GM23248 (cell line): ENCODE results near the gene SLF2. TPM values are rescaled to one million over a fixed set of nuclear protein-coding genes. Genes with fewer than 3 reads are reported as not detected.

Experiments used
- DNase-seq: peaks from one replicate; pipeline ENCODE4 v3.0.0-alpha.2; 2015
- H2AFZ ChIP-seq: fragments of 200-600 bp; sonication (generic); 2 replicates; pipeline ENCODE4 v1.6.1; 2016; ENCODE audit warnings: antibody characterized with exemption
- H3F3A ChIP-seq: fragments of 200-600 bp; sonication (generic); 2 replicates; pipeline ENCODE4 v1.6.1; 2016; ENCODE audit warnings: mild to moderate bottlenecking, antibody characterized with exemption, mixed run types; ENCODE audit not compliant: insufficient read depth
- H3K27ac ChIP-seq: fragments of 200-600 bp; sonication (generic); 2 replicates; pipeline ENCODE4 v1.5.1; 2016; ENCODE audit warnings: mild to moderate bottlenecking
- H3K27me3 ChIP-seq: fragments of 200-600 bp; sonication (generic); replicated peaks from 2 replicates; pipeline ENCODE4 v1.6.1; 2016; ENCODE audit warnings: mild to moderate bottlenecking; ENCODE audit not compliant: insufficient read depth
- H3K36me3 ChIP-seq: fragments of 200-600 bp; sonication (generic); 2 replicates; pipeline ENCODE4 v1.6.1; 2016; ENCODE audit warnings: low read depth, mild to moderate bottlenecking
- H3K4me1 ChIP-seq: fragments of 200-600 bp; sonication (generic); 2 replicates; pipeline ENCODE4 v1.6.1; 2016; ENCODE audit warnings: mild to moderate bottlenecking; ENCODE audit not compliant: insufficient read depth
- H3K4me2 ChIP-seq: fragments of 200-600 bp; sonication (generic); one replicate; pipeline ENCODE4 v1.6.1; 2016; ENCODE audit warnings: mild to moderate bottlenecking; ENCODE audit not compliant: unreplicated experiment
- H3K4me3 ChIP-seq: fragments of 200-600 bp; sonication (generic); 2 replicates; pipeline ENCODE4 v1.5.1; 2016; ENCODE audit warnings: mild to moderate bottlenecking
- H3K79me2 ChIP-seq: fragments of 200-600 bp; sonication (generic); 2 replicates; pipeline ENCODE4 v1.6.1; 2016; ENCODE audit warnings: mild to moderate bottlenecking; ENCODE audit not compliant: insufficient read depth
- H3K9ac ChIP-seq: fragments of 200-600 bp; sonication (generic); 2 replicates; pipeline ENCODE4 v1.6.1; 2016; ENCODE audit warnings: mild to moderate bottlenecking
- H3K9me2 ChIP-seq: fragments of 200-600 bp; sonication (generic); 2 replicates; pipeline ENCODE4 v1.6.1; 2016; ENCODE audit warnings: mixed run types, mild to moderate bottlenecking, moderate library complexity; ENCODE audit not compliant: insufficient read depth
- H3K9me3 ChIP-seq: fragments of 200-600 bp; sonication (generic); one replicate; pipeline ENCODE4 v1.6.1; 2017; ENCODE audit warnings: low read depth
- H4K20me1 ChIP-seq: fragments of 200-600 bp; sonication (generic); 2 replicates; pipeline ENCODE4 v1.6.0; 2016; ENCODE audit not compliant: insufficient read depth
- EZH2 ChIP-seq: fragments of 200-600 bp; sonication (generic); IDR thresholded peaks from 2 replicates; pipeline ENCODE4 v1.6.1; 2018; ENCODE audit warnings: antibody characterized with exemption, mild to moderate bottlenecking; ENCODE audit not compliant: insufficient read depth, poor library complexity, severe bottlenecking
- EZH2phosphoT487 ChIP-seq: fragments of 200-600 bp; sonication (generic); IDR thresholded peaks from 2 replicates; pipeline ENCODE4 v1.6.1; 2018; ENCODE audit warnings: antibody characterized with exemption, moderate library complexity, mild to moderate bottlenecking, low read depth; ENCODE audit not compliant: insufficient read depth
- WGBS, 2 experiments: methylation state at CpG; one replicate each; pipeline ENCODE4 v1.1.6; 2015 to 2017; ENCODE audit warnings: low lambda C conversion rate in 2 of 2, low coverage in 1 of 2; ENCODE audit errors: missing lambda C conversion rate in 2 of 2; 5-methylcytosine and 5-hydroxymethylcytosine counted together
- in situ Hi-C: fragments of 300-500 bp; cut with MboI; formaldehyde crosslinking; loops from 2 replicates; pipeline ENCODE4 v1.15.0; 2020
- polyA plus RNA-seq: library from polyadenylated mRNA; unstranded; fragments of >200 nt; fragmentation: Nextera tagmentation; extraction: Ambion mirVana; gene quantifications from 2 replicates; pipeline ENCODE4 v1.2.1, GENCODE V29; 2016
- total RNA-seq: library from RNA; depleted of rRNA; stranded (reverse); fragments of >200 nt; shearing (Covaris generic); gene quantifications from 2 replicates; pipeline ENCODE4 v1.2.3, GENCODE V29; 2014

The SLF2 gene
- total and polyA plus RNA-seq, 2 experiments from 2014 or later, result 12.5 to 15.6 TPM

GRCh38 chr10:100902622-100903021 lies 10.1 kb upstream of the SLF2 start:
- TF ChIP-seq EZH2phosphoT487 (no peak), EZH2 (no peak)
- Histone ChIP-seq H3K4me1 (no peaks in the 10 kb centered on the region), H3K9ac (no peak overlapping the region), H3K27ac (no peak overlapping the region), H3K79me2 (no peaks in the 10 kb centered on the region), H3F3A (no peaks in the 10 kb centered on the region), H3K4me2 (no peak overlapping the region), H3K4me3 (no peak overlapping the region), H4K20me1 (no peaks in the 10 kb centered on the region), H3K9me3 (no peaks in the 10 kb centered on the region), H2AFZ (no peak overlapping the region), H3K27me3 (no peaks in the 10 kb centered on the region), H3K9me2 (no peaks in the 10 kb centered on the region), H3K36me3 (no peaks in the 10 kb centered on the region)
- 90 to 93% methylated on average over 7 of the region's 7 CpGs for WGBS, 2 experiments
- no peak for DNase-seq
- in situ Hi-C loops, result no loop called here

- no peaks in the 10 kb centered on the region for H3K9me2 ChIP-seq
- no peak overlapping the region for H3K4me2 ChIP-seq
- in situ Hi-C loops, result no loop called here
- H3K9me3 ChIP-seq, result no peaks in the 10 kb centered on the region
- H3K9ac ChIP-seq, result no peak overlapping the region
- H3K4me3 ChIP-seq, result no peak overlapping the region
- H3K27ac ChIP-seq, result no peak overlapping the region
- DNase-seq, result no peak
- 61 to 72% methylated on average over 2 of the region's 2 CpGs for WGBS, 2 experiments
- no peak for TF ChIP-seq EZH2phosphoT487
- no peak for TF ChIP-seq EZH2
- no peaks in the 10 kb centered on the region for H3K79me2 ChIP-seq
- H2AFZ ChIP-seq, result no peak overlapping the region
- H3K36me3 ChIP-seq, result no peaks in the 10 kb centered on the region
- H3F3A ChIP-seq, result no peaks in the 10 kb centered on the region
- H4K20me1 ChIP-seq, result no peaks in the 10 kb centered on the region
- H3K27me3 ChIP-seq, result no peaks in the 10 kb centered on the region
- no peaks in the 10 kb centered on the region for H3K4me1 ChIP-seq
These were observed 7.8 kb upstream of the SLF2 start for GRCh38 chr10:100904917-100905316.

GRCh38 chr10:100907175-100907574 lies 5.6 kb upstream of the SLF2 start:
- no peaks in the 10 kb centered on the region for H3F3A ChIP-seq
- DNase-seq, result no peak
- 43 to 65% methylated on average over 1 of the region's 1 CpG for WGBS, 2 experiments
- no peaks in the 10 kb centered on the region for H3K79me2 ChIP-seq
- TF ChIP-seq EZH2phosphoT487 (no peak), EZH2 (no peak)
- no peak overlapping the region for H3K4me2 ChIP-seq
- H3K9me2 ChIP-seq, result no peaks in the 10 kb centered on the region
- no peaks in the 10 kb centered on the region for H3K27me3 ChIP-seq
- no peak overlapping the region for H3K27ac ChIP-seq
- no peaks in the 10 kb centered on the region for H3K36me3 ChIP-seq
- no peak overlapping the region for H3K4me3 ChIP-seq
- H4K20me1 ChIP-seq, result no peaks in the 10 kb centered on the region
- H3K9ac ChIP-seq, result no peak overlapping the region
- in situ Hi-C loops, result no loop called here
- peaks cover 4% of the 10 kb centered on the region; the same call in 1 of the 2 replicates for H3K4me1 ChIP-seq
- no peak overlapping the region for H2AFZ ChIP-seq
- H3K9me3 ChIP-seq, result no peaks in the 10 kb centered on the region

- Histone ChIP-seq H3K9ac (no peak overlapping the region), H3K4me1 (peaks cover 6% of the 10 kb centered on the region; the same call in 1 of the 2 replicates), H3K27me3 (no peaks in the 10 kb centered on the region), H3K79me2 (no peaks in the 10 kb centered on the region), H4K20me1 (no peaks in the 10 kb centered on the region), H3F3A (no peaks in the 10 kb centered on the region), H3K27ac (no peak overlapping the region), H3K4me3 (no peak overlapping the region), H3K9me3 (no peaks in the 10 kb centered on the region), H2AFZ (no peak overlapping the region), H3K4me2 (no peak overlapping the region), H3K36me3 (no peaks in the 10 kb centered on the region), H3K9me2 (no peaks in the 10 kb centered on the region)
- in situ Hi-C loops, result no loop called here
- WGBS, 2 experiments, result 47 to 49% methylated on average over 4 of the region's 4 CpGs
- DNase-seq, result peak; percentile 17
- TF ChIP-seq EZH2phosphoT487 (no peak), EZH2 (no peak)
These were observed 4.9 kb upstream of the SLF2 start for GRCh38 chr10:100907773-100908363.

GRCh38 chr10:100908378-100908777 lies 4.4 kb upstream of the SLF2 start:
- DNase-seq, result no peak
- H3K4me2 ChIP-seq, result no peak overlapping the region
- H3K4me3 ChIP-seq, result no peak overlapping the region
- H4K20me1 ChIP-seq, result no peaks in the 10 kb centered on the region
- H3F3A ChIP-seq, result no peaks in the 10 kb centered on the region
- H3K9ac ChIP-seq, result no peak overlapping the region
- no peaks in the 10 kb centered on the region for H3K9me3 ChIP-seq
- 70 to 71% methylated on average over 8 of the region's 8 CpGs for WGBS, 2 experiments
- no peaks in the 10 kb centered on the region for H3K9me2 ChIP-seq
- in situ Hi-C loops, result no loop called here
- TF ChIP-seq EZH2phosphoT487 (no peak), EZH2 (no peak)
- H2AFZ ChIP-seq, result no peak overlapping the region
- peaks cover 6% of the 10 kb centered on the region; the same call in 1 of the 2 replicates for H3K4me1 ChIP-seq
- no peak overlapping the region for H3K27ac ChIP-seq
- H3K36me3 ChIP-seq, result no peaks in the 10 kb centered on the region
- H3K79me2 ChIP-seq, result peaks cover 2% of the 10 kb centered on the region
- H3K27me3 ChIP-seq, result no peaks in the 10 kb centered on the region
